ENCODE data around the gene PCDHGA12. TPM values are rescaled to one million over a fixed set of nuclear protein-coding genes. Genes with fewer than 3 reads are reported as not detected.

Gene PCDHGA12
- total RNA-seq, 1 experiment from 2014 or later: 0.11 TPM

- no peaks in the 10 kb centered on the region for H4K20me1 ChIP-seq (ENCODE audit: low read length)
- no peaks in the 10 kb centered on the region for H3K9me3 ChIP-seq (ENCODE audit: low read length)
- ATAC-seq: no peak
- POLR2A ChIA-PET (ENCODE audit: unreplicated experiment): no interaction called here
- no peaks in the 10 kb centered on the region; the same call in 1 of the 2 replicates for H3K36me3 ChIP-seq (ENCODE audit: low read depth, low read length)
- intact Hi-C loops (cut with micrococcal nuclease): no loop called here
- no peak overlapping the region for H3K27ac ChIP-seq (ENCODE audit: low read length)
- no peaks in the 10 kb centered on the region for H3F3A ChIP-seq (ENCODE audit: low read length, unreplicated experiment)
- no peaks in the 10 kb centered on the region for H3K4me1 ChIP-seq (ENCODE audit: insufficient read depth, low read length)
- no peaks in the 10 kb centered on the region for H3K9me2 ChIP-seq (replicated peaks; ENCODE audit: low read length)
- CTCF ChIA-PET: no interaction called here
- no peak overlapping the region for H3K4me2 ChIP-seq (ENCODE audit: low read length)
- no peaks in the 10 kb centered on the region for H3K27me3 ChIP-seq (ENCODE audit: low read length)
- no peak overlapping the region for H2AFZ ChIP-seq (ENCODE audit: low read length)
- H3K79me2 ChIP-seq (ENCODE audit: low read length): no peaks in the 10 kb centered on the region
- H3K9ac ChIP-seq (ENCODE audit: low read length): no peak overlapping the region
- TF ChIP-seq EZH2 (IDR thresholded peaks at IDR 0.05; ENCODE audit: low read length, unreplicated experiment): no peak
- TF ChIP-seq CTCF (conservative IDR thresholded peaks at IDR 0.05; ENCODE audit: low read depth, low read length): no peak
- no peak for TF ChIP-seq EZH2phosphoT487 (IDR thresholded peaks at IDR 0.05; ENCODE audit: borderline replicate concordance, low read length)
- no TSS peak for BruUV-seq (replicated peaks)
- H3K4me3 ChIP-seq (ENCODE audit: low read length): no peak overlapping the region
- DNase-seq: no peak
These were observed 47.5 kb downstream of the PCDHGA12 start for GRCh38 chr5:141477815-141478214.

- BruUV-seq (replicated peaks): no TSS peak
- POLR2A ChIA-PET (ENCODE audit: unreplicated experiment): no interaction called here
- Histone ChIP-seq H3K27me3 (ENCODE audit: low read length) (no peaks in the 10 kb centered on the region), H3F3A (ENCODE audit: low read length, unreplicated experiment) (no peaks in the 10 kb centered on the region), H3K9me3 (ENCODE audit: low read length) (no peaks in the 10 kb centered on the region), H3K4me2 (ENCODE audit: low read length) (no peak overlapping the region), H3K4me3 (ENCODE audit: low read length) (no peak overlapping the region), H4K20me1 (ENCODE audit: low read length) (no peaks in the 10 kb centered on the region), H3K9me2 (replicated peaks; ENCODE audit: low read length) (no peaks in the 10 kb centered on the region), H3K27ac (ENCODE audit: low read length) (no peak overlapping the region), H3K9ac (ENCODE audit: low read length) (no peak overlapping the region), H3K36me3 (ENCODE audit: low read depth, low read length) (no peaks in the 10 kb centered on the region; the same call in 1 of the 2 replicates), H3K4me1 (ENCODE audit: insufficient read depth, low read length) (no peaks in the 10 kb centered on the region), H2AFZ (ENCODE audit: low read length) (no peak overlapping the region), H3K79me2 (ENCODE audit: low read length) (no peaks in the 10 kb centered on the region)
- TF ChIP-seq CTCF (conservative IDR thresholded peaks at IDR 0.05; ENCODE audit: low read depth, low read length): peak; percentile 33; the same call in 1 of the 2 replicates
- TF ChIP-seq EZH2phosphoT487 (IDR thresholded peaks at IDR 0.05; ENCODE audit: borderline replicate concordance, low read length): no peak
- intact Hi-C loops (cut with micrococcal nuclease): no loop called here
- CTCF ChIA-PET: no interaction called here
- DNase-seq: no peak
- no peak for ATAC-seq
These were observed 48.1 kb downstream of the PCDHGA12 start for GRCh38 chr5:141478321-141478945.

- no peak overlapping the region for H3K4me3 ChIP-seq (ENCODE audit: low read length)
- H3K36me3 ChIP-seq (ENCODE audit: low read depth, low read length): no peaks in the 10 kb centered on the region; the same call in 1 of the 2 replicates
- TF ChIP-seq EZH2phosphoT487 (IDR thresholded peaks at IDR 0.05; ENCODE audit: borderline replicate concordance, low read length): no peak
- no peak for TF ChIP-seq EZH2 (IDR thresholded peaks at IDR 0.05; ENCODE audit: low read length, unreplicated experiment)
- TF ChIP-seq CTCF (conservative IDR thresholded peaks at IDR 0.05; ENCODE audit: low read depth, low read length): no peak
- H3K4me2 ChIP-seq (ENCODE audit: low read length): no peak overlapping the region
- ChIA-PET POLR2A (ENCODE audit: unreplicated experiment) (no interaction called here), CTCF (no interaction called here)
- ATAC-seq (no peak), DNase-seq (no peak)
- H3K4me1 ChIP-seq (ENCODE audit: insufficient read depth, low read length): no peaks in the 10 kb centered on the region
- H3K27me3 ChIP-seq (ENCODE audit: low read length): no peaks in the 10 kb centered on the region
- H3K9me2 ChIP-seq (replicated peaks; ENCODE audit: low read length): no peaks in the 10 kb centered on the region
- no peak overlapping the region for H2AFZ ChIP-seq (ENCODE audit: low read length)
- intact Hi-C loops (cut with micrococcal nuclease): no loop called here
- H4K20me1 ChIP-seq (ENCODE audit: low read length): no peaks in the 10 kb centered on the region
- no peaks in the 10 kb centered on the region for H3F3A ChIP-seq (ENCODE audit: low read length, unreplicated experiment)
- no TSS peak for BruUV-seq (replicated peaks)
- no peaks in the 10 kb centered on the region for H3K79me2 ChIP-seq (ENCODE audit: low read length)
- H3K9me3 ChIP-seq (ENCODE audit: low read length): no peaks in the 10 kb centered on the region
- no peak overlapping the region for H3K9ac ChIP-seq (ENCODE audit: low read length)
- H3K27ac ChIP-seq (ENCODE audit: low read length): no peak overlapping the region
These were observed 49.5 kb downstream of the PCDHGA12 start for GRCh38 chr5:141479776-141480175.

Data from PC-3 (cell line).